OCI-LY3 (cell line): ENCODE measurements around the gene PIGW.

Experiments used
- EZH2phosphoT487 ChIP-seq: fragments of 200-600 bp; shearing (Covaris generic); IDR thresholded peaks from 2 replicates; pipeline ENCODE4 v1.6.1; 2018; ENCODE audit warnings: antibody characterized with exemption, mixed run types, low read depth
- TF ChIP-seq, protein P1 (sequence below): fragments of 200-600, 300-600 bp; sonication (generic); IDR thresholded peaks from 2 replicates; pipeline ENCODE4 v1.5.1; 2014; ENCODE audit warnings: antibody characterized with exemption, low read length, low read depth

DNA sequence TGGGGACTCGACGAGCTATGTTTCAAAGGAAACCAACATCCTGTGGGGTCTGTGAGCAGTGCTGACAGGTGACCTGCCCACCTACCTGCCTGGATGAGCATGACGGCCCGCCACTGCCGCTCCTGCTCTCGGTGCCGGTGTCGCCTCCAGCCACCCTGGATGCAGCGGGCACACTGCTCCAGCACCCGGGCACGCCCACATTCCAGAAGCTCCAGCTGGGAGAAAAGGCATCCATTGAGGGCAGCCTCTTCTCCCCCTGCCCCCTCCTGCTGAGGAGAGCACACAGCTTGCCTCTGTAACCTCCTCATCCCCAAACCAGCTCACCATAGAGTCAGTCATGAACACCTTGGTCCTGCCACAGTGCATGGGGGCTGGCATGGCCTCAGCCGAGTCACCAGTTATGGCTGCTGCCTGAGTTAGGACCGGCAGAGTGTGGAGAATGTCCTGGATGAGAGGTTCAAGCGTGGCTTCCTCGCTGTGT lies 34.0 kb upstream of the PIGW start:
- TF ChIP-seq, protein P1, sequence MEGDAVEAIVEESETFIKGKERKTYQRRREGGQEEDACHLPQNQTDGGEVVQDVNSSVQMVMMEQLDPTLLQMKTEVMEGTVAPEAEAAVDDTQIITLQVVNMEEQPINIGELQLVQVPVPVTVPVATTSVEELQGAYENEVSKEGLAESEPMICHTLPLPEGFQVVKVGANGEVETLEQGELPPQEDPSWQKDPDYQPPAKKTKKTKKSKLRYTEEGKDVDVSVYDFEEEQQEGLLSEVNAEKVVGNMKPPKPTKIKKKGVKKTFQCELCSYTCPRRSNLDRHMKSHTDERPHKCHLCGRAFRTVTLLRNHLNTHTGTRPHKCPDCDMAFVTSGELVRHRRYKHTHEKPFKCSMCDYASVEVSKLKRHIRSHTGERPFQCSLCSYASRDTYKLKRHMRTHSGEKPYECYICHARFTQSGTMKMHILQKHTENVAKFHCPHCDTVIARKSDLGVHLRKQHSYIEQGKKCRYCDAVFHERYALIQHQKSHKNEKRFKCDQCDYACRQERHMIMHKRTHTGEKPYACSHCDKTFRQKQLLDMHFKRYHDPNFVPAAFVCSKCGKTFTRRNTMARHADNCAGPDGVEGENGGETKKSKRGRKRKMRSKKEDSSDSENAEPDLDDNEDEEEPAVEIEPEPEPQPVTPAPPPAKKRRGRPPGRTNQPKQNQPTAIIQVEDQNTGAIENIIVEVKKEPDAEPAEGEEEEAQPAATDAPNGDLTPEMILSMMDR: no peak
- TF ChIP-seq EZH2phosphoT487: no peak
